Cardiac muscle cell (in vitro differentiated cells and primary cell): ENCODE measurements around the gene LNPEP. TPM values are rescaled to one million over a fixed set of nuclear protein-coding genes. Genes with fewer than 3 reads are reported as not detected.

Experiments used
- DNase-seq, 2 donors: peaks; one replicate each; pipeline versions ENCODE4 v3.0.0 to v3.0.0-alpha.2; 2010 to 2017; ENCODE audit warnings: low read depth in 1 of 2, low spot score in 1 of 2
- H3K27ac ChIP-seq: fragments of 200-600 bp; sonication (generic); 2 replicates; pipeline ENCODE4 v1.5.1; 2016
- H3K27me3 ChIP-seq: fragments of 200-600 bp; sonication (generic); 2 replicates; pipeline ENCODE4 v1.6.0; 2016; ENCODE audit warnings: control low read depth
- H3K36me3 ChIP-seq: fragments of 200-600 bp; sonication (generic); 2 replicates; pipeline ENCODE4 v1.5.1; 2016; ENCODE audit warnings: control low read depth
- H3K4me1 ChIP-seq: fragments of 200-600 bp; sonication (generic); 2 replicates; pipeline ENCODE4 v1.8.1; 2017; ENCODE audit warnings: low read depth, mild to moderate bottlenecking, mixed run types
- H3K4me3 ChIP-seq: fragments of 200-600 bp; sonication (generic); 2 replicates; pipeline ENCODE4 v1.5.1; 2016; ENCODE audit warnings: mild to moderate bottlenecking
- H3K9me3 ChIP-seq: fragments of 200-600 bp; sonication (generic); 2 replicates; pipeline ENCODE4 v1.5.1; 2017; ENCODE audit warnings: low read depth, mild to moderate bottlenecking, control low read depth
- polyA plus RNA-seq: library from polyadenylated mRNA; unstranded; fragments of >200 nt; fragmentation: Nextera tagmentation; extraction: Ambion mirVana; gene quantifications from 2 replicates; pipeline ENCODE4 v1.2.1, GENCODE V29; 2016
- total RNA-seq: library from RNA; depleted of rRNA; stranded (reverse); fragments of >200 nt; gene quantifications from 2 replicates; pipeline ENCODE4 v1.2.3, GENCODE V29; 2016
- TF ChIP-seq, protein P1 (sequence below): IDR thresholded peaks from 2 replicates; pipeline ENCODE4 v1.5.1; 2012; ENCODE audit warnings: low read depth, mild to moderate bottlenecking, low read length

Gene LNPEP
- total and polyA plus RNA-seq, 2 experiments from 2014 or later: 11.2 to 41.0 TPM

GRCh38 chr5:97044052-97044451 lies 108.2 kb downstream of the LNPEP start:
- no peaks in the 10 kb centered on the region for H3K27me3 ChIP-seq
- H3K36me3 ChIP-seq: no peaks in the 10 kb centered on the region
- no peaks in the 10 kb centered on the region for H3K9me3 ChIP-seq
- H3K4me1 ChIP-seq: peaks cover 16% of the 10 kb centered on the region
- TF ChIP-seq, protein P1, sequence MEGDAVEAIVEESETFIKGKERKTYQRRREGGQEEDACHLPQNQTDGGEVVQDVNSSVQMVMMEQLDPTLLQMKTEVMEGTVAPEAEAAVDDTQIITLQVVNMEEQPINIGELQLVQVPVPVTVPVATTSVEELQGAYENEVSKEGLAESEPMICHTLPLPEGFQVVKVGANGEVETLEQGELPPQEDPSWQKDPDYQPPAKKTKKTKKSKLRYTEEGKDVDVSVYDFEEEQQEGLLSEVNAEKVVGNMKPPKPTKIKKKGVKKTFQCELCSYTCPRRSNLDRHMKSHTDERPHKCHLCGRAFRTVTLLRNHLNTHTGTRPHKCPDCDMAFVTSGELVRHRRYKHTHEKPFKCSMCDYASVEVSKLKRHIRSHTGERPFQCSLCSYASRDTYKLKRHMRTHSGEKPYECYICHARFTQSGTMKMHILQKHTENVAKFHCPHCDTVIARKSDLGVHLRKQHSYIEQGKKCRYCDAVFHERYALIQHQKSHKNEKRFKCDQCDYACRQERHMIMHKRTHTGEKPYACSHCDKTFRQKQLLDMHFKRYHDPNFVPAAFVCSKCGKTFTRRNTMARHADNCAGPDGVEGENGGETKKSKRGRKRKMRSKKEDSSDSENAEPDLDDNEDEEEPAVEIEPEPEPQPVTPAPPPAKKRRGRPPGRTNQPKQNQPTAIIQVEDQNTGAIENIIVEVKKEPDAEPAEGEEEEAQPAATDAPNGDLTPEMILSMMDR: peak; percentile 32
- H3K27ac ChIP-seq: peak overlapping the region; percentile 80
- peak; percentile 21 to 59 for DNase-seq
- H3K4me3 ChIP-seq: no peak overlapping the region

- Histone ChIP-seq H3K27ac (no peak overlapping the region), H3K9me3 (no peaks in the 10 kb centered on the region), H3K4me1 (peaks cover 16% of the 10 kb centered on the region), H3K27me3 (no peaks in the 10 kb centered on the region), H3K4me3 (no peak overlapping the region), H3K36me3 (no peaks in the 10 kb centered on the region)
- DNase-seq: peak in 1 of 2 donors; percentile 38
- TF ChIP-seq, protein P1: no peak
These were observed 110.5 kb downstream of the LNPEP start for GRCh38 chr5:97046270-97046982.

DNA sequence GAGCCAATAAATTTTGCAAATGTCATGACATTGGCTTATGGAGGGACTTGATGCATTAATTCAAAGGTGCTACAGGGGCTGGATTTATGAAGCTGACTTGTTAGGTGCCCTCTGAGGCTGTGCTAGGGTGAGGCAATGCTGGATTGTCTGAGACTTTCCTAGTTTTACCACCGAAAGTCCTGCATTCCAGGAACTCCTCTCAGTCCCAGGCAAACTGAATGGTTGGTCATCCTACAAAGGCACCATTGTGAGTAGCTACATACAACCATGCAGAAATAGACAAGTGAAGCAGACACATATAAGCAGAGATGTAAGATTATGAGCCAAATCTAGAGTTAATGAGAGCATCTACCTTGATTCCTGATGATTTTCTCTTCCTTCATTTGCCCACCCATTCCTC lies 111.2 kb downstream of the LNPEP start:
- no peak overlapping the region for H3K27ac ChIP-seq
- TF ChIP-seq, protein P1: no peak
- DNase-seq: no peak
- no peaks in the 10 kb centered on the region for H3K9me3 ChIP-seq
- H3K4me1 ChIP-seq: peaks cover 16% of the 10 kb centered on the region
- no peak overlapping the region for H3K4me3 ChIP-seq
- H3K27me3 ChIP-seq: no peaks in the 10 kb centered on the region
- no peaks in the 10 kb centered on the region for H3K36me3 ChIP-seq

DNA sequence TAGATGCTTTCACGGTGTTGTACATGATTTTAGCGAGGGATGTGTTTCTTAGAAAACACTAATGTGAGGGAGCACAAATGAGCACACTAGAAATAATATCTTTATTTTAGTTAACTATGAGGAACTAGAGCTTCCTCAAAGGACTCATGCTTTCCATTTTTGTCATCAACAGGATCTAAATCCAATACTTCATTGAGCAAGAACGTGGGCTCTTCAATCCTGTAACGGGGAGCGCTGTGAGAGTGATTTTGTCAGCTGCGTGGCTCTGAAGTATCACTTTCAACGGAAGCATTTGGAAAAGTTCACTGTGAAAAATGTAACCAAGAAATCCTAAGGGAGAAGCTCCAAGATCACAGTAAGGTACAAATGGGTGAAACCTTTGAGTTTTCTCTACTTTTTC lies 113.3 kb downstream of the LNPEP start:
- H3K4me3 ChIP-seq: no peak overlapping the region
- no peaks in the 10 kb centered on the region for H3K36me3 ChIP-seq
- no peaks in the 10 kb centered on the region for H3K27me3 ChIP-seq
- TF ChIP-seq, protein P1: no peak
- H3K4me1 ChIP-seq: peaks cover 3% of the 10 kb centered on the region
- no peaks in the 10 kb centered on the region for H3K9me3 ChIP-seq
- no peak overlapping the region for H3K27ac ChIP-seq
- no peak for DNase-seq

- no peaks in the 10 kb centered on the region for H3K9me3 ChIP-seq
- H3K27me3 ChIP-seq: no peaks in the 10 kb centered on the region
- no peaks in the 10 kb centered on the region for H3K4me1 ChIP-seq
- H3K27ac ChIP-seq: no peak overlapping the region
- TF ChIP-seq, protein P1: no peak
- no peak overlapping the region for H3K4me3 ChIP-seq
- no peak for DNase-seq
- H3K36me3 ChIP-seq: no peaks in the 10 kb centered on the region
These were observed 120.4 kb downstream of the LNPEP start for GRCh38 chr5:97056263-97056662.
